ENCODE measurements around the gene HLA-DQA1. TPM values are rescaled to one million over a fixed set of nuclear protein-coding genes. Genes with fewer than 3 reads are reported as not detected.

Gene HLA-DQA1
- total RNA-seq, 1 experiment from 2014 or later, result not detected

DNA sequence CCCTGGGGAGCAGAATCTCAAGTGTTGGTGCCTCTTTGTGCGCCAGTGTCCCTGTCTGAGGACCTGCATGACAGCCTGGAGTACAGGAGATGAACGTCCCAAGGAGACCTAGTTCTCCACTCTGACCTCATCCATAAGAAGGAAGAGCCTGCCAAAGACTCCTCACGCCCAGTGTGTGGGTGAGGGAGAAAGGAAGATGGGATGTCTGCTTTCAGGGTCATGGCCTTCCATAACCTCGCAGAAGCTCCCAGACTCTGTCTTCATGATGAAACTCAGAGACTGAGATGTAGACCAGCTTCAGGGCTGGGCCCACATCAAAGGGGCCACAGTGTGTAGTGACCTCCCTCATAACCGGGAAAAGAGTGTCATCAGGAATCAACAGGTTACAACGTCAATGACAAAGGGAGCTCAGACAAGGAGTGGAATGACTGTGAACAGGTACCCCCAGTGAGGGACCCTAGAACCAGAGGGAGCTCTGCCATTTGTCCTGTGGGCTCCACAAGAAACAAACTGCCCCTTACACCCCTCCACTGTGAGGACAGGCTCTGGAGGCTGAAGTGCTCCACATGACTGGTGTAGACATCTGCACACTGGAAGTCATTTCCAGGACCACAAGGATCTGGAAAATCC is 21.2 kb downstream of the HLA-DQA1 start:
- Mint-ChIP-seq H3K27ac (ENCODE audit: low read depth, unreplicated experiment) (no peak overlapping the region), H3K4me1 (ENCODE audit: insufficient read depth, unreplicated experiment) (no peaks in the 10 kb centered on the region), H3K27me3 (ENCODE audit: insufficient read depth, unreplicated experiment) (peaks cover 43% of the 10 kb centered on the region), H3K4me3 (ENCODE audit: unreplicated experiment) (no peak overlapping the region), H3K9me3 (ENCODE audit: unreplicated experiment) (no peaks in the 10 kb centered on the region), H3K36me3 (ENCODE audit: insufficient read depth, unreplicated experiment) (no peaks in the 10 kb centered on the region)
- no TSS peak for BruUV-seq (replicated peaks)
- intact Hi-C loops (cut with micrococcal nuclease), result no loop called here
- CTCF ChIA-PET, result no interaction called here
- POLR2A ChIA-PET, result no interaction called here
- TF ChIP-seq CTCF (IDR thresholded peaks at IDR 0.05; ENCODE audit: unreplicated experiment), result no peak
- no peak for DNase-seq (ENCODE audit: unreplicated experiment)

DNA sequence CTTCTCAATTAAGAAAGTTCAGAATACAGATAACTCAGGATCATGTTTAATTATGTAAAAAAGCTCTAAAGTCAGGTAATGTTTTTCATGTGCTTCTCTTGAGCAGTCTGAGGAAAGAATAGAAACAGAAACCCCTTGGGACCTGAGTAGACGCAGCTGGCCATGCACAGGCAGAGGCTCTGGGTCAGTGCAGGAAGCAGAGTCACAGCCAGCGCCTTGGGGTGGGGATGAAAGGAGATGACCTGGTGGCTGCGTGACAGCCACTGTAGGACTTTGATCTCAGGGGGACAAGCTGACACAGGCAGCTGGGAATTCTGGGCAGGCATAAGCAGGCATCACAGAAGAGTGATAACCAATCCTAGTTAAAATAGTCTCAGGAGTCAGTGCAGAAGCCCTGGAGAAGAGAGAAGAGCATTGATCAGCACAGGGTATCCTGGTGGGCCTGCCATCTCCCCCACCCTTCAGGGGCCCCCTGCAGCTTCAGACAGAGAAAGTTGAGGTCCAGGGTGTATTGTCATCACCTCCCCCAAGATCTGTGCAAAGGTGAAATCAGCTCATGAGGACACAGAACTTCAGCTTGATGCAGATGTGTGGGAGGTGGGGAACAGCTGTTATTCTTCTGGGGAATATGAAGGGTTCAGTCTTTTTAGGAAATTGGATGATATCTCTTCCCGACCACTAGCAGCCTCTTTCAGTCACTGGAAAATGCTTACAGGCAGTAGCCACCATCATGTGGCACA is 22.8 kb downstream of the HLA-DQA1 start:
- intact Hi-C loops (cut with micrococcal nuclease), result no loop called here
- ChIA-PET CTCF (no interaction called here), POLR2A (interaction anchor here (0.6 kb wide), 1 partner anchor 101 kb away, joined by 3 read pairs; no protein-coding TSS in a partner anchor)
- H3K4me3 Mint-ChIP-seq (ENCODE audit: unreplicated experiment), result no peak overlapping the region
- BruUV-seq (replicated peaks), result no TSS peak
- no peak for TF ChIP-seq CTCF (IDR thresholded peaks at IDR 0.05; ENCODE audit: unreplicated experiment)
- no peaks in the 10 kb centered on the region for H3K9me3 Mint-ChIP-seq (ENCODE audit: unreplicated experiment)
- no peaks in the 10 kb centered on the region for H3K4me1 Mint-ChIP-seq (ENCODE audit: insufficient read depth, unreplicated experiment)
- peaks cover 46% of the 10 kb centered on the region for H3K27me3 Mint-ChIP-seq (ENCODE audit: insufficient read depth, unreplicated experiment)
- H3K27ac Mint-ChIP-seq (ENCODE audit: low read depth, unreplicated experiment), result no peak overlapping the region
- no peak for DNase-seq (ENCODE audit: unreplicated experiment)
- no peaks in the 10 kb centered on the region for H3K36me3 Mint-ChIP-seq (ENCODE audit: insufficient read depth, unreplicated experiment)

GRCh38 chr6:32662099-32662498 is 24.9 kb downstream of the HLA-DQA1 start:
- intact Hi-C loops (cut with micrococcal nuclease), result no loop called here
- no peak for TF ChIP-seq CTCF (IDR thresholded peaks at IDR 0.05; ENCODE audit: unreplicated experiment)
- peaks cover 67% of the 10 kb centered on the region for H3K27me3 Mint-ChIP-seq (ENCODE audit: insufficient read depth, unreplicated experiment)
- DNase-seq (ENCODE audit: unreplicated experiment), result no peak
- H3K27ac Mint-ChIP-seq (ENCODE audit: low read depth, unreplicated experiment), result no peak overlapping the region
- BruUV-seq (replicated peaks), result no TSS peak
- CTCF ChIA-PET, result interaction anchor here (0.9 kb wide), 1 partner anchor 30 kb away, joined by 3 read pairs; no protein-coding TSS in a partner anchor
- no peak overlapping the region for H3K4me3 Mint-ChIP-seq (ENCODE audit: unreplicated experiment)
- no peaks in the 10 kb centered on the region for H3K9me3 Mint-ChIP-seq (ENCODE audit: unreplicated experiment)
- no peaks in the 10 kb centered on the region for H3K36me3 Mint-ChIP-seq (ENCODE audit: insufficient read depth, unreplicated experiment)
- POLR2A ChIA-PET, result no interaction called here
- H3K4me1 Mint-ChIP-seq (ENCODE audit: insufficient read depth, unreplicated experiment), result no peaks in the 10 kb centered on the region

DNA sequence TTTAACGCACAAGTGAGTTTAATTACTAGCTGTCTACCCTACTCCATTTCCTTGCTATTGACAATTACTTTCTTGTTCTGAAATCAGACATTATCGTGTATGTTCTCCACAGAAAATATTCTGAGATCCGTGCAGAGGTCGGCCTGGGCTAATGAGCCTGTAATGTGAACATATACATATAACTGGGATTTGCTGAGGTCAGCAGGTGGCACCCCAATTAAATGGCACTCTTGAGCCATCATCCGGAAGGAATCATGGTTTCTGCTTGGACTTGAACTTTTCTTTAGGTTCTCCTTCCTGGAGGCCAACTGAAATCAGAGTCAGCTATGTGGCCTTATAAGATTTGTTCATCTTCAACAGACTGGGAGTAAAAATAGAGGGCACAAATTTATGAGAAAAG is 25.6 kb downstream of the HLA-DQA1 start:
- intact Hi-C loops (cut with micrococcal nuclease), result no loop called here
- DNase-seq (ENCODE audit: unreplicated experiment), result no peak
- no peaks in the 10 kb centered on the region for H3K9me3 Mint-ChIP-seq (ENCODE audit: unreplicated experiment)
- H3K27ac Mint-ChIP-seq (ENCODE audit: low read depth, unreplicated experiment), result no peak overlapping the region
- CTCF ChIA-PET, result interaction anchor here (0.6 kb wide), 1 partner anchor 51 kb away, joined by 3 read pairs; no protein-coding TSS in a partner anchor
- H3K36me3 Mint-ChIP-seq (ENCODE audit: insufficient read depth, unreplicated experiment), result no peaks in the 10 kb centered on the region
- H3K4me1 Mint-ChIP-seq (ENCODE audit: insufficient read depth, unreplicated experiment), result no peaks in the 10 kb centered on the region
- no TSS peak for BruUV-seq (replicated peaks)
- POLR2A ChIA-PET, result no interaction called here
- no peak overlapping the region for H3K4me3 Mint-ChIP-seq (ENCODE audit: unreplicated experiment)
- peaks cover 72% of the 10 kb centered on the region for H3K27me3 Mint-ChIP-seq (ENCODE audit: insufficient read depth, unreplicated experiment)
- TF ChIP-seq CTCF (IDR thresholded peaks at IDR 0.05; ENCODE audit: unreplicated experiment), result no peak
